HepG2 (cell line): ENCODE measurements around the gene ZDHHC16. TPM values are rescaled to one million over a fixed set of nuclear protein-coding genes. Genes with fewer than 3 reads are reported as not detected.

Experiments used
- POLR2AphosphoS2 ChIP-seq: IDR thresholded peaks from 2 replicates; pipeline ENCODE4 v1.6.1; 2011; ENCODE audit warnings: low read depth, low read length, improper control_type of control experiment
- ZMYM3 ChIP-seq: sonication (generic); formaldehyde crosslinking; IDR thresholded peaks from 2 replicates; pipeline ENCODE4 v1.5.1; 2020; ENCODE audit warnings: mild to moderate bottlenecking, missing genetic modification reagents
- ZNF282 ChIP-seq: fragments of 450-650 bp; IDR thresholded peaks from 2 replicates; pipeline ENCODE4 v1.6.1; 2018; ENCODE audit not compliant: partially characterized antibody
- ZNF432 ChIP-seq: sonication (generic); formaldehyde crosslinking; IDR thresholded peaks from 2 replicates; pipeline ENCODE4 v1.5.0; 2020; ENCODE audit warnings: missing genetic modification reagents, mild to moderate bottlenecking, borderline replicate concordance
- ZNF567 ChIP-seq: sonication (generic); formaldehyde crosslinking; IDR thresholded peaks from 2 replicates; pipeline ENCODE4 v1.8.1; 2023; ENCODE audit warnings: mild to moderate bottlenecking, missing genetic modification reagents, borderline replicate concordance
- ZNF674 ChIP-seq: sonication (generic); formaldehyde crosslinking; IDR thresholded peaks from 2 replicates; pipeline ENCODE4 v1.5.0; 2020; ENCODE audit warnings: low read depth, mild to moderate bottlenecking, missing genetic modification reagents
- ZSCAN20 ChIP-seq: sonication (generic); formaldehyde crosslinking; IDR thresholded peaks from 2 replicates; pipeline ENCODE4 v1.4.0; 2020; ENCODE audit warnings: missing genetic modification reagents, mild to moderate bottlenecking, borderline replicate concordance
- polyA plus RNA-seq, 8 experiments: library from polyadenylated mRNA; depleted of rRNA in 3 of 8; stranded (reverse) in 7 of 8; unstranded in 1 of 8; fragments of >200 nt; fragmentation: Illumina TruSeq in 4 of 8; extraction: Trizol in 4 of 8; gene quantifications; 2 replicates each; pipeline versions ENCODE4 v1.2.1 to v1.2.3, GENCODE V29; 2011 to 2016; ENCODE audit warnings: low read depth in 4 of 8, missing spikeins in 1 of 8, mixed read lengths in 1 of 8; ENCODE audit not compliant: insufficient read depth in 1 of 8
- total RNA-seq, 5 experiments: library from RNA; depleted of rRNA; stranded (reverse); fragments of >200 nt; fragmentation: Illumina TruSeq; extraction: Trizol; gene quantifications; 2 replicates each; pipeline ENCODE4 v1.2.3, GENCODE V29; 2016; ENCODE audit warnings: low read depth in 1 of 5
- TF ChIP-seq, protein P1 (sequence below): sonication (generic); formaldehyde crosslinking; IDR thresholded peaks from one replicate; pipeline ENCODE4 v1.5.1; 2020; ENCODE audit warnings: mild to moderate bottlenecking, missing genetic modification reagents; ENCODE audit errors: not compliant biosample characterization
- TF ChIP-seq, protein P2 (sequence below), 2 experiments: sonication (generic) in 1 of 2; formaldehyde crosslinking in 1 of 2; IDR thresholded peaks; 2 replicates each; pipeline versions ENCODE4 v1.5.1 to v1.6.1; 2011 to 2020; ENCODE audit warnings: borderline replicate concordance in 1 of 2, low read depth in 1 of 2, low read length in 1 of 2, mild to moderate bottlenecking in 1 of 2, missing genetic modification reagents in 1 of 2, moderate library complexity in 1 of 2
- TF ChIP-seq, protein P3 (sequence below): IDR thresholded peaks from 2 replicates; pipeline ENCODE4 v1.6.1; 2016; ENCODE audit warnings: control low read depth
- TF ChIP-seq, protein P4 (sequence below): IDR thresholded peaks from 2 replicates; pipeline ENCODE4 v1.6.1; 2018; ENCODE audit warnings: missing genetic modification reagents
- TF ChIP-seq, protein P5 (sequence below): sonication (generic); formaldehyde crosslinking; IDR thresholded peaks from 2 replicates; pipeline ENCODE4 v1.4.0; 2020; ENCODE audit warnings: mild to moderate bottlenecking, missing genetic modification reagents

ZDHHC16 gene
- total and polyA plus RNA-seq, 2 of the 13 experiments (the other 11 are each of a cell fraction or from before 2014, with no cell fraction given) = 40.8 to 41.8 TPM

DNA sequence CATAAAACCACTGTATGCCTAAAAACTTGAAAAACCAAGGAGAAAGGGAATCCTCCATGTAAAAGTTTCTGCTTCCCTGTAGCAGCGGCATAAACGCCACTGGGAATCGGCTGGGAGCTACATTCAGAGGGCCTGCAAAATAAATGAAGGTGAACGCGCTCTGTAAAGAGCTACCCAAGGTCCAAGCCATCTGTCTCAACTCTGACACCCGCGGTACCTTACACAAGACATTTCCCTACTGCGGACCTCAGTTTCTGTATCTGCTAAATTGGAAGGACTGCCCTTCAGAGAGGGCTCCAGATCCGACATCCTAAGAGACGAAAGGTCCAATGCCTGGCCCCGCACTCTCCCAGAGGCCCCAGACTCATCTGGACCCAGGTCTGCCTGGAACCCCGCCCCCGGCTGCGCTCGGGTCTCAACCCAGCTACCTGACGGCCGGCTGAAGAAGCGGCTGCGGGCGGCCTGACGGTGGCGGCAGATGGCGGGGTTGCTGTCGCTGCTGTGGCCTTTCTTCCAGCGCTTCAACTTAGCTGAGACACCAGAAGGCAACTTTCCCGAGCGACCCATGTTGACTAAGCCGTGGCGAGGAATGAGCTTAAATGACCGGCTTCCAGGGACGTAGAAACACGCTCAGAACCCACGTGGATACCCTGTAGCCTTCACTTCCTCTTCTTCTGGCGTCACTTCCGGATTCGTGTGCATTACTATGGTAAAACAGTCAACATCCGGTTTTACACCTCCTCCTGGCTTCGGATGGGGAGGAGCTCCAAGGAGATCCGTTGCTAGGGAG is 45.1 kb upstream of the ZDHHC16 start, which contains the start of gene RRP12 (continued):
- TF ChIP-seq, protein P1, sequence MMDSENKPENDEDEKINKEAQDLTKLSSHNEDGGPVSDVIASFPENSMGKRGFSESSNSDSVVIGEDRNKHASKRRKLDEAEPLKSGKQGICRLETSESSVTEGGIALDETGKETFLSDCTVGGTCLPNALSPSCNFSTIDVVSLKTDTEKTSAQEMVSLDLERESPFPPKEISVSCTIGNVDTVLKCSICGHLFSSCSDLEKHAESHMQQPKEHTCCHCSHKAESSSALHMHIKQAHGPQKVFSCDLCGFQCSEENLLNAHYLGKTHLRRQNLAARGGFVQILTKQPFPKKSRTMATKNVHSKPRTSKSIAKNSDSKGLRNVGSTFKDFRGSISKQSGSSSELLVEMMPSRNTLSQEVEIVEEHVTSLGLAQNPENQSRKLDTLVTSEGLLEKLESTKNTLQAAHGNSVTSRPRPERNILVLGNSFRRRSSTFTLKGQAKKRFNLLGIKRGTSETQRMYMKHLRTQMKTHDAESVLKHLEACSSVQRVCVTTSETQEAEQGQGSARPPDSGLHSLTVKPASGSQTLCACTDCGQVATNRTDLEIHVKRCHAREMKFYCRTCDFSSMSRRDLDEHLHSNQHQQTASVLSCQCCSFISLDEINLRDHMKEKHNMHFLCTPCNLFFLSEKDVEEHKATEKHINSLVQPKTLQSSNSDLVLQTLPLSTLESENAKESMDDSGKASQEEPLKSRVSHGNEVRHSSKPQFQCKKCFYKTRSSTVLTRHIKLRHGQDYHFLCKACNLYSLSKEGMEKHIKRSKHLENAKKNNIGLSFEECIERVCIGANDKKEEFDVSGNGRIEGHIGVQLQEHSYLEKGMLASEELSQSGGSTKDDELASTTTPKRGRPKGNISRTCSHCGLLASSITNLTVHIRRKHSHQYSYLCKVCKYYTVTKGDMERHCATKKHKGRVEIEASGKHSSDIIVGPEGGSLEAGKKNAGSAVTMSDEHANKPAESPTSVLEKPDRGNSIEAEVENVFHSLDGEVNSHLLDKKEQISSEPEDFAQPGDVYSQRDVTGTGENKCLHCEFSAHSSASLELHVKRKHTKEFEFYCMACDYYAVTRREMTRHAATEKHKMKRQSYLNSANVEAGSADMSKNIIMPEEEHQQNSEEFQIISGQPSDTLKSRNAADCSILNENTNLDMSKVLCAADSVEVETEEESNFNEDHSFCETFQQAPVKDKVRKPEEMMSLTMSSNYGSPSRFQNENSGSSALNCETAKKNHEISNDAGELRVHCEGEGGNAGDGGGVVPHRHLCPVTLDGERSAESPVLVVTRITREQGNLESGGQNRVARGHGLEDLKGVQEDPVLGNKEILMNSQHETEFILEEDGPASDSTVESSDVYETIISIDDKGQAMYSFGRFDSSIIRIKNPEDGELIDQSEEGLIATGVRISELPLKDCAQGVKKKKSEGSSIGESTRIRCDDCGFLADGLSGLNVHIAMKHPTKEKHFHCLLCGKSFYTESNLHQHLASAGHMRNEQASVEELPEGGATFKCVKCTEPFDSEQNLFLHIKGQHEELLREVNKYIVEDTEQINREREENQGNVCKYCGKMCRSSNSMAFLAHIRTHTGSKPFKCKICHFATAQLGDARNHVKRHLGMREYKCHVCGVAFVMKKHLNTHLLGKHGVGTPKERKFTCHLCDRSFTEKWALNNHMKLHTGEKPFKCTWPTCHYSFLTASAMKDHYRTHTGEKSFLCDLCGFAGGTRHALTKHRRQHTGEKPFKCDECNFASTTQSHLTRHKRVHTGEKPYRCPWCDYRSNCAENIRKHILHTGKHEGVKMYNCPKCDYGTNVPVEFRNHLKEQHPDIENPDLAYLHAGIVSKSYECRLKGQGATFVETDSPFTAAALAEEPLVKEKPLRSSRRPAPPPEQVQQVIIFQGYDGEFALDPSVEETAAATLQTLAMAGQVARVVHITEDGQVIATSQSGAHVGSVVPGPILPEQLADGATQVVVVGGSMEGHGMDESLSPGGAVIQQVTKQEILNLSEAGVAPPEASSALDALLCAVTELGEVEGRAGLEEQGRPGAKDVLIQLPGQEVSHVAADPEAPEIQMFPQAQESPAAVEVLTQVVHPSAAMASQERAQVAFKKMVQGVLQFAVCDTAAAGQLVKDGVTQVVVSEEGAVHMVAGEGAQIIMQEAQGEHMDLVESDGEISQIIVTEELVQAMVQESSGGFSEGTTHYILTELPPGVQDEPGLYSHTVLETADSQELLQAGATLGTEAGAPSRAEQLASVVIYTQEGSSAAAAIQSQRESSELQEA (CRISPR knock-in tag) = peak; percentile 77
- TF ChIP-seq, protein P2, sequence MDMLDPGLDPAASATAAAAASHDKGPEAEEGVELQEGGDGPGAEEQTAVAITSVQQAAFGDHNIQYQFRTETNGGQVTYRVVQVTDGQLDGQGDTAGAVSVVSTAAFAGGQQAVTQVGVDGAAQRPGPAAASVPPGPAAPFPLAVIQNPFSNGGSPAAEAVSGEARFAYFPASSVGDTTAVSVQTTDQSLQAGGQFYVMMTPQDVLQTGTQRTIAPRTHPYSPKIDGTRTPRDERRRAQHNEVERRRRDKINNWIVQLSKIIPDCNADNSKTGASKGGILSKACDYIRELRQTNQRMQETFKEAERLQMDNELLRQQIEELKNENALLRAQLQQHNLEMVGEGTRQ (IDR thresholded peaks at IDR 0.05; ENCODE audit: low read depth, low read length) = no peak
- TF ChIP-seq, protein P2 (CRISPR knock-in tag; IDR thresholded peaks at IDR 0.05; ENCODE audit: borderline replicate concordance) = no peak
- TF ChIP-seq, protein P3, sequence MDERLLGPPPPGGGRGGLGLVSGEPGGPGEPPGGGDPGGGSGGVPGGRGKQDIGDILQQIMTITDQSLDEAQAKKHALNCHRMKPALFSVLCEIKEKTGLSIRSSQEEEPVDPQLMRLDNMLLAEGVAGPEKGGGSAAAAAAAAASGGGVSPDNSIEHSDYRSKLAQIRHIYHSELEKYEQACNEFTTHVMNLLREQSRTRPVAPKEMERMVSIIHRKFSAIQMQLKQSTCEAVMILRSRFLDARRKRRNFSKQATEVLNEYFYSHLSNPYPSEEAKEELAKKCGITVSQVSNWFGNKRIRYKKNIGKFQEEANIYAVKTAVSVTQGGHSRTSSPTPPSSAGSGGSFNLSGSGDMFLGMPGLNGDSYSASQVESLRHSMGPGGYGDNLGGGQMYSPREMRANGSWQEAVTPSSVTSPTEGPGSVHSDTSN (CRISPR knock-in tag) = no peak
- TF ChIP-seq ZNF674 (no peak), ZNF282 (no peak), ZNF567 (CRISPR knock-in tag) (no peak), POLR2AphosphoS2 (no peak; the same call in 1 of the 2 replicates), ZNF432 (CRISPR knock-in tag) (no peak), ZSCAN20 (no peak), ZMYM3 (no peak)
- TF ChIP-seq, protein P4, sequence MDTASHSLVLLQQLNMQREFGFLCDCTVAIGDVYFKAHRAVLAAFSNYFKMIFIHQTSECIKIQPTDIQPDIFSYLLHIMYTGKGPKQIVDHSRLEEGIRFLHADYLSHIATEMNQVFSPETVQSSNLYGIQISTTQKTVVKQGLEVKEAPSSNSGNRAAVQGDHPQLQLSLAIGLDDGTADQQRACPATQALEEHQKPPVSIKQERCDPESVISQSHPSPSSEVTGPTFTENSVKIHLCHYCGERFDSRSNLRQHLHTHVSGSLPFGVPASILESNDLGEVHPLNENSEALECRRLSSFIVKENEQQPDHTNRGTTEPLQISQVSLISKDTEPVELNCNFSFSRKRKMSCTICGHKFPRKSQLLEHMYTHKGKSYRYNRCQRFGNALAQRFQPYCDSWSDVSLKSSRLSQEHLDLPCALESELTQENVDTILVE = 0 out of 2 replicates have a peak, but pooled peaks have one; percentile 21
- TF ChIP-seq, protein P5, sequence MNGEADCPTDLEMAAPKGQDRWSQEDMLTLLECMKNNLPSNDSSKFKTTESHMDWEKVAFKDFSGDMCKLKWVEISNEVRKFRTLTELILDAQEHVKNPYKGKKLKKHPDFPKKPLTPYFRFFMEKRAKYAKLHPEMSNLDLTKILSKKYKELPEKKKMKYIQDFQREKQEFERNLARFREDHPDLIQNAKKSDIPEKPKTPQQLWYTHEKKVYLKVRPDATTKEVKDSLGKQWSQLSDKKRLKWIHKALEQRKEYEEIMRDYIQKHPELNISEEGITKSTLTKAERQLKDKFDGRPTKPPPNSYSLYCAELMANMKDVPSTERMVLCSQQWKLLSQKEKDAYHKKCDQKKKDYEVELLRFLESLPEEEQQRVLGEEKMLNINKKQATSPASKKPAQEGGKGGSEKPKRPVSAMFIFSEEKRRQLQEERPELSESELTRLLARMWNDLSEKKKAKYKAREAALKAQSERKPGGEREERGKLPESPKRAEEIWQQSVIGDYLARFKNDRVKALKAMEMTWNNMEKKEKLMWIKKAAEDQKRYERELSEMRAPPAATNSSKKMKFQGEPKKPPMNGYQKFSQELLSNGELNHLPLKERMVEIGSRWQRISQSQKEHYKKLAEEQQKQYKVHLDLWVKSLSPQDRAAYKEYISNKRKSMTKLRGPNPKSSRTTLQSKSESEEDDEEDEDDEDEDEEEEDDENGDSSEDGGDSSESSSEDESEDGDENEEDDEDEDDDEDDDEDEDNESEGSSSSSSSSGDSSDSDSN (CRISPR knock-in tag) = peak; percentile 54; the same call in 1 of the 2 replicates
